ENCODE measurements around the gene STAC3.
A peak's percentile ranks its signal among the peaks of the same experiment; 100 is the strongest.

Gene STAC3

GRCh38 chr12:57254506-57255280 lies 3.7 kb upstream of the STAC3 start:
- DNase-seq (ENCODE audit: low read depth) = no peak

DNA sequence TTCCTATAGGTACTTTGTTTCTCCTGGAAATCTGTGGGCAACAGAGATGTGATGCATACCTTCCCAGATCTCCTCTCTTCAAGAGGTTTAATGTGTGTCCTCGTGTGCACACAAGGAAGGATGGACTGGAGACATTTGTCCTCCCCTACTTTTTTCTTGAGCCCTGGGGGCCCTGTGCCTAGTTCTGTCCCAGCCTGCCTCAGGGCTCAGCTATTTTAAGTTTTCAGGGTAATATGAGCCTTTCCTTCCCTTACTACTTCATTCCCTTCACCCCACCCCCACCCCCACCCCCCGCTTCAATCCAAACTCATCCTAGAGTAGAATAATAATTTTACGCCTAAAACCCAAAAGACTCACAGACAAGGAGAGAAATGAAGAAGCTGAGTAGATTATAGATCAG lies 446 bp downstream of the STAC3 start:
- DNase-seq (ENCODE audit: low read depth) = no peak

DNA sequence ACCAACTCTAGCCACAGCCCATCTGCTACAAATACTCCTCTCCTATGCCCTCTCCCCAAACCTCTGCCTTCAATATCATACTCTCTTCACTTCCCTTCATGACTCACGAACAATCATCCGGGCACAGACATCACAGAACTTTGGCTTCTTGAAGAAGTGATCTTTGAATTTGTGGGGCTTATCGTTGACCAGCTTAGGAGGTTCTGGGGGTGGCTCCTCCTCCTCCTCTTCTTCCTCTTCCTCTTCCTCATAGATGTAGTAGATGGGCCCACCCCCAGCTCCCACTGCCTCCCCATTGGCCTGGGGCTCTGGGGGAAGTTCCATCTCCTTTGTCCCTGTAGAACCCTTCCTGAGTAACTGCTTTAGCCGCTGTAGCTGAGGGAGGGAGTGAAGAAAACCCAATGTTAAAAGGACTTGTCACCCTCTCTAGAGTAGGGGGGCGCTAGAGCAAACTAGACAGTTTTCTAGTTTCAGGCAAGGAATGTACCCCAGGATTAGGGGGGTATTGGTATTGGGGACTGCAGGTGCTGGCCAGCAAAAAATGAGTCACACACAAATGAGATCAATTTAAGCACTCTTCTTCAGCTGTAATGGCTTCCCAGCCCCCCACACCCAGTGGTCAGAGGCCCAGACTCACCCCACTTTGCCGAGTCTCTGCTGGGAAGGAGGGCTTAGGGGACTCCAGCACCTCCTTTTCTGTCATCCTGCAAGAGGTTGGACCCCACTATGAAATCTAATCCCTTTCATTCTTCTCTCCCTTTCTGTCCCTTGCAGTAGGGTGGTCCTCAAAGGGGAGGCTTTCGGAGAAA lies 1.8 kb downstream of the STAC3 start:
- DNase-seq (ENCODE audit: low read depth) = no peak

GRCh38 chr12:57247041-57247440 lies 3.9 kb downstream of the STAC3 start:
- DNase-seq (ENCODE audit: low read depth) = no peak

- no peak for DNase-seq (ENCODE audit: low read depth)
These were observed 6.7 kb downstream of the STAC3 start for GRCh38 chr12:57244312-57244696.

DNA sequence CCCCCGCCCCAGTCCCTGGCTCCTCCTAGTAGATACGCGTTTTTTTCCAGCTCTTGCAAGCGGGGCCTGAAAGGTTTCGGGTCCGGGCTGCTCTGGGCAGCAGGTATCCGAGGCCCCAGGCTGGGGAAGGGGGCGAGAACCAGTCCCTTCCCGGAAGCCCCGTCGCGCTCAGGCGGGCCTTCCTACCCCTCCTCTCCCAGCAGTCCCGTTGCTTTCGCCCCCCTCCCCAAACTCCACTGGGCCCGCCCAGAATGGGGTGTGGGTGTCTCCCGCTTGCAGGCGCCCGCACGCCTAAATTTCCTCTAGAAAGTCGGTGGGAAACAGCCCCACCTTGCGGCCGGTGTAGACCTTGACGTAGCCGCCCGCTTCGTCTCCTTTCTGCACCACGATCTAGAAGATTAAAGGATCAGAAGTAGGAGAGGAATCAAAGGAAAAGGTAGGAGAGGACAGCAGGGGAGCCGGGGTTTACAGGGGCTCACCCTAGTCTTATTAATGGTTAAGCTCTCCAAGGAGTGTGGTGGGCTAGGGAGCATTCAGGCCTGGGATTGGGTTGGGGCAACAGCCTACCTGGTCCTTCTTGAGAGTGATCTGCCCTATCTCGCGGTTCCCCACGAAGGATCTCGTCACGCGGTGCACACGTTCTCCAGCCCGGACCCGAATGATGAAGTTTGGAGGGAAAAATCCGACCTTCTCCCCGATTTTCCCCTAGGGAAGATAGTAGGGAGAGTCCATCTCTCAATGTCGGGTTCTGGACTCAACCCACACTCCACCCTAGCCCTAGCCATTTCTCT lies 7.3 kb downstream of the STAC3 start:
- peak; percentile 69 for DNase-seq (ENCODE audit: low read depth)

- DNase-seq (ENCODE audit: low read depth) = peak; percentile 52
These were observed 8.1 kb downstream of the STAC3 start for GRCh38 chr12:57242691-57243454.

DNA sequence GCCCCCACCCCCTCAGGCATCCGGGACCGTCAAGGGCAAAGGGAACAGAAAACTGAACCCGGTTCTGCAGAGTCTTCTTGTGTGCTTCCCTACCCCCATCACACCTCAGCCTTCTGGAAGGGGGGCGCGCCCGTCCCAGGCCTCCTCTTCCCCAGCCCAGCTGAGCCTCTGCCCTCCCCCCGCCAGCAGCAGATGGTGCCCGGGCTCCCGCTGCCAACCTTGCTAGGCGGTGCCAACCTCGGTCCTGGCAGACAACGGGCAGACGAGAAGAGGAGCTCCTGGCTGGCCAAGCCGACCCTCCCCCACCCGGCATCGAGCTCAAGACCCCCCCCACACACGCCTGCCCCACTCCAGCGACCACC lies 8.7 kb downstream of the STAC3 start:
- DNase-seq (ENCODE audit: low read depth) = no peak

DNA sequence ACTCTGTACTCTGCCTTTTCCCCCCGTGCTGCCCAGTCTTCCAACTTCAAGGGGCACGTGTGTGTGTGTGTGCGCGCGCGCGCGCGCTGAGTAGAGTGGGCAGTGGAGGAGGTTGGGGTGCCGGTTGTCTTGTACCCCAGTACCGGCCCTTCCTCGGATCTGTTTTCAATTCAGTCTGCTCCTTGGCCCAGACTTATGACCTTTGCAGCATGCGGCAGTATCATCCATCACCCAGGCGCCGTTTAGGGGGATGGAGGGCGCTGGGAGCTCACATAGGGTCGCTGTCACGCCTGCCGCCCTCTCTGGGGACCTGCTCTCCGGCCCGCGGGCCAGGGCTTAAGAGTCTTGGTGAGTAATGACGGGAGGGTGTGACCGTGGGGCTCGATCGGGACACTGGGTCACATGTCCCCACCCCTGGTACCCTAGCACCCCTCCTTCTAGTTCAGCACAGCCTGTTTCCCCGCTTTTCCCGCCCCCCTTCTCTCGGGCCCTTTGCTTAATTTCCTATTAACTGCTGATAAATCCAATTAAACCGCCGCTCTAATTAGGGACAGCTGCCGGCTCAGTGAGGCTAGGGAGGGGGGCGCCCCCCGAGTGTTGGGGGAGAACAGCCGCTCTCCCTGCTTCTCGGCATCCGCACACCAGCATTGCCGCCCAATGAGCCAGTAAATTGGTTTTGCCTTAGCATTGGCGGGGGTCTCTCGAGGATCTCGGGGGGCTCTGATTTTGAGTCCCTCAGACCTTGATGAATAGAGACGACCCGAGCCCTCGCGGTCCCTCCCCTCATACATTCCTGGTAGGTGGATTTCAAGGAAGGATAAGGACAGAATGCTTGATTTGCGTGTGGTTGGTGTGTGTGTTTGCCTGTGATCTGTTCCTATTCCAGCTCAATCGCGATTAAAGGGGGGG lies 9.3 kb downstream of the STAC3 start:
- no peak for DNase-seq (ENCODE audit: low read depth)

DNA sequence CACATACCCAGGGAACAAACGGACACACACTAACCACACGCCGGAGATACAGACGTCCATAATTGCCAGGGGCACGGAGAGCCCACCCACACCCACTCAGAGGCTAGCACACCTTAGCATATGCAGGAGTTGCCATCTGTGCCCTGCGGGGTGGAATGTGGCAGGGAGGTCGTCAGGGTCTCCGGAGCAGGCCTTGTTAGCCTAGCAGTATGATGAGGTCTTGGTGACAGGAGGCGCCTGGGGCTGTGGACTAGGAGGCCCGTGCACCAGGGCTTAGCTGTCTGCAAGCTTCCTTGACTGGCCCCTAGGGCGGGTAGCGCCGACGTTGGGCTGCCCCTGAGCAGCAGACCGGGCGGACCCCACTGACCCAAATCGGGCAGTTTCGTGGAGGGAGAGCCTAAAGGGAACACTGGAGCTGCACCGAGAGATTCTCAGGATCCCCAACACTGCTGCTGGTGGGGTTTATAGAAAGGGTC lies 10.0 kb downstream of the STAC3 start:
- DNase-seq (ENCODE audit: low read depth) = no peak

DNA sequence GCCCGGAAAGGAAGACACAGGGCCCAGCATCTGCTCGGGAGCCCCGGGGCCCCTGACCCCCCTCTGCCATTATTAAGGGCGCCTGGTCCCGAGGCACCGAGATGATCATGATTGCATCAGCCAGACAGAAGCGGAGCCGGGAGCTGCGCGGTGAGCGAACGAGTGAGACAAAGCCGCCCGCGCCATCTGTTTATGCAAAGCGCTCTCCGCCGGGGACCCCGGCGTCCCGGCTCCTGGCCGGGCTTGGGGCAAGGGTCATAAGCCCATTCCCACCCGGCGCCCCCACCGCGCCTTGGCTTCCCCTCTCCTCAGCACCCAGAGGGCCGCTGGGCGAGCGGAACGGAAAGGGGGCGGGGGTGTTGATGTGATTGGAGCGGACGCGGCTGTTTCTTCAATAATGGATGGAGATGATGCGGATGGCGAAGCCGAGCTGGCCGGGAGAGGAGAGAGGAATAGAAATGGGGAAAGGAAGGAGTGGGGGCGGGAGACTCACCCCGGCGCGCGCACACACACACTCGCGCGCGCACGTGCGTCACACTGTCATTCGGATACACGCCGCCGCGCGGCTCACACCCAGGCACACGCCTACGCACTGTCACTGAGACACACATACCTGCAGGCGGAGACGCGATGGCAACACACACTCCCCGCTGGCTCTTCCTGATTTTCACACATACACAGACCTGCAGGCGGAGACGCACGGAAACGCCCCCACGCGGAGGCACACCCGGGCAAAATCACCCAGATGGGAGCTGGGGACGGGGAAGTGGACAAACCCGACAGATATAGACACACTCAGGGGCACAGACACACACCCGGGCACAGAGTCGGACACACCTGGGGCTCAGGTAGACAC lies 10.7 kb downstream of the STAC3 start:
- DNase-seq (ENCODE audit: low read depth) = peak; percentile 87

- DNase-seq (ENCODE audit: low read depth) = no peak
These were observed 11.4 kb downstream of the STAC3 start for GRCh38 chr12:57239587-57240065.

- peak; percentile 77 for DNase-seq (ENCODE audit: low read depth)
These were observed 12.0 kb downstream of the STAC3 start for GRCh38 chr12:57238854-57239554.

GRCh38 chr12:57237932-57238853 lies 12.8 kb downstream of the STAC3 start:
- DNase-seq (ENCODE audit: low read depth) = no peak

DNA sequence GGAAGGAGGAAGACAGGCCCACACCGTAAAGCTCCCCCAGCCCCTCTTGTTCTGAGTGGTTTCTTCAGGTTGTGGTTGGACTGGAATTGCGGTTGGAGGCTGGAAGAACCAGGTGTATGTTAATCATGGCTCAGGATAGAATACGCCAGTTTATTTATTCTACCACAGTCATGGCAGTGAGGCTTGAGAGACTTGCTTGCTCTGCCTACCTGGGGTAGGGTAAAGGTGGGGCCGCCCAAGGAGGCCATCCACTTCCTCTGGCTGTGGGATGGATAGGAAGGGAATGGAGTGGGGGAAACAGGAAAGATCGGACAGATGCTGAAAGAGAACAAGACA lies 13.4 kb downstream of the STAC3 start:
- DNase-seq (ENCODE audit: low read depth) = no peak

DNA sequence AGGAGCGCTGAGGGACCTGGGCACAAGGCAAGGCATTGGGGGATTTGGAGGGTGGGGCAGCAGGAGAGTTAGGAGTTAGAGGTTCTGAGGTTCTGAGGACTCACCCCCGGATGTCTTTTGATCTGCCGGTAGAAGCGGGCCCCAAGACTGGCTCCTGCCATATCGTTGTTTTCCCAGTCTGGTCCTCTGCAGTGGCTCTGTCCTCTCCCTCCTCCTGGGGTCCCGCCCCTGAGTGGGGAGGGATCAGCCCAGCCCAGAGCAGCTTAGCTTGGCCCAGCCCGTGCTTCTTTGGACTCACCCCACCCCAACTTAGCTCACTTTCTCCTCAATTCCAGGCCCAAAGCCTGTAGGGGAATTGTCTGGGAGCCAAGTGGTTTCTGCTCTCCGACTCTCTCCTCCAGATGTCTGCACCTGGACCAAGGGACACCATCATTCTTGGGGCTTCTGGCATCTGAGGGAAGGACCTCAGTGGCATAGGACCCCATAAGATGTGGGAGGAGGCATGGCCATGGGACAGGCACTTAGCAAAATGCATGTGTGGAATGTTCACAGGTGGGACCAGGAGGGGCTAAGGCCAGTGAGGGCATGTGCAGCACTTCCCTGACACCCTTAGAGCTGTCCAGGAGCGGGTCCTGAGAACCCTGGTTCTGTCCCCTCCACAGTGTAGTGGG lies 13.9 kb downstream of the STAC3 start:
- no peak for DNase-seq (ENCODE audit: low read depth)

DNA sequence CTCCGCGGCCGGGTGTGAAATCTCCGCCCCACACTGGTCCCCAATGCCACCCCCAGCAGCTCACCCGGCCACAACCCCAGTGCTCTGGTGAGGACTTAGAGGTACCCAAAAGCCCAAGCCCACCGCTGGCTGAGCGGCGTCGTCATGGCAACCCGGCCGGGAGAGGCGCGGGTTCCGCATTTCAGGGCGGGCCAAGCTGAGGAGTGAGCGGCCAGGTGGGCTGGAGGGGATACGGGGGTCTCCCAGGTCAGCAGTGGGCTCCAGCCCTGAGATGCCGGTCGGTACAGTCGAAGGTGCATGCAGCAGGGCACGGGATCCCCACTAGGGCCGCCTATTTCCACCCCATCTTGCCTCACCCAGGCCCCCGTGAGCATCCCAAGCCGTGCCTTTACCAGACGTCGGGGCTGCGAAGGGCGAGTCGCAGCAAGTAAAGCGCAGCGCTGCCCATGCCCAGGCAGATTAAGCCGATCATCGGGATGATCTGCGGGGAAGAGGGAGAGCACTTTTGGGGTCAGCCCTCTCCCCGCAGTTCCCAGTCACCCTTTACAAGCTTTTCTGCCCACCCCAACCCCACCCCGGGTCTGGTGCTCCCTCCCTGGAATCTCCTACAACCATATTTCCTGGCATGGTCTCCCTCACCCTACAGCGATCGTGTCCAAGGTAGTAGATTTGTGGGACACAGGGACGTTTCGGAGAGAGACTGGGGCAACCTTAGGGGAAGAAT lies 14.6 kb downstream of the STAC3 start:
- no peak for DNase-seq (ENCODE audit: low read depth)

All from stimulated activated CD4-positive, alpha-beta T cell treated with anti-CD3 and anti-CD28 coated beads, Interleukin-2, amount 100 ng/mL, for 4 hours (primary cell).